WI38 (cell line): ENCODE results near the gene FXYD4.
A peak's percentile ranks its signal among the peaks of the same experiment; 100 is the strongest.

ENCODE experiments used
- H3K4me3 ChIP-seq: 2 replicates; pipeline ENCODE4 v1.5.1; 2011; ENCODE audit warnings: low read depth, mild to moderate bottlenecking, control low read depth, low read length
- TF ChIP-seq, protein P1 (sequence below): IDR thresholded peaks from 2 replicates; pipeline ENCODE4 v1.5.1; 2012; ENCODE audit warnings: low read depth, mild to moderate bottlenecking, control low read depth, low read length

FXYD4 gene

DNA sequence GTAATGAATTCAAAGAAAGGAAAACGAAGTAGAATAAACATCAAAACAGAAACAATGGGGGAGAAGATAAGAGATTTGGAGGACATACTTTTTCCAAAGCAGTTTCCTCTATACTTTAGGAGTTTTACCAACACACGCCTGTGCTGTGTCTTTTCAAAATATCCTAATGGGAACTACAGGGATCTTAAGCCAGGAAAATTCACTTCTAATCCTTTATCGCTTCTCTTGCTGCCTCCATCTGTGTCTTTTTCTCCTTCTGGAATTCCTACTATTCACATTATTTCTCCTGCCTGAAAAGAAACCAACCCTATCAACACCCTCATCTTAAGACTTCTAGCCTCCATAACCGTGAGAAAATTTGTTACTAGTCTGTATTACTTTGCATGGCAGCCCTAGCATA, 30.7 kb downstream of the FXYD4 start:
- TF ChIP-seq, protein P1, sequence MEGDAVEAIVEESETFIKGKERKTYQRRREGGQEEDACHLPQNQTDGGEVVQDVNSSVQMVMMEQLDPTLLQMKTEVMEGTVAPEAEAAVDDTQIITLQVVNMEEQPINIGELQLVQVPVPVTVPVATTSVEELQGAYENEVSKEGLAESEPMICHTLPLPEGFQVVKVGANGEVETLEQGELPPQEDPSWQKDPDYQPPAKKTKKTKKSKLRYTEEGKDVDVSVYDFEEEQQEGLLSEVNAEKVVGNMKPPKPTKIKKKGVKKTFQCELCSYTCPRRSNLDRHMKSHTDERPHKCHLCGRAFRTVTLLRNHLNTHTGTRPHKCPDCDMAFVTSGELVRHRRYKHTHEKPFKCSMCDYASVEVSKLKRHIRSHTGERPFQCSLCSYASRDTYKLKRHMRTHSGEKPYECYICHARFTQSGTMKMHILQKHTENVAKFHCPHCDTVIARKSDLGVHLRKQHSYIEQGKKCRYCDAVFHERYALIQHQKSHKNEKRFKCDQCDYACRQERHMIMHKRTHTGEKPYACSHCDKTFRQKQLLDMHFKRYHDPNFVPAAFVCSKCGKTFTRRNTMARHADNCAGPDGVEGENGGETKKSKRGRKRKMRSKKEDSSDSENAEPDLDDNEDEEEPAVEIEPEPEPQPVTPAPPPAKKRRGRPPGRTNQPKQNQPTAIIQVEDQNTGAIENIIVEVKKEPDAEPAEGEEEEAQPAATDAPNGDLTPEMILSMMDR = no peak
- H3K4me3 ChIP-seq = no peak overlapping the region

GRCh38 chr10:43402880-43403452, 31.5 kb downstream of the FXYD4 start:
- no peak overlapping the region for H3K4me3 ChIP-seq
- TF ChIP-seq, protein P1 = no peak

- H3K4me3 ChIP-seq = no peak overlapping the region
- TF ChIP-seq, protein P1 = no peak
These were observed 32.7 kb downstream of the FXYD4 start for GRCh38 chr10:43403911-43404703.

- TF ChIP-seq, protein P1 = no peak
- no peak overlapping the region for H3K4me3 ChIP-seq
These were observed 33.3 kb downstream of the FXYD4 start for GRCh38 chr10:43404704-43405084.

DNA sequence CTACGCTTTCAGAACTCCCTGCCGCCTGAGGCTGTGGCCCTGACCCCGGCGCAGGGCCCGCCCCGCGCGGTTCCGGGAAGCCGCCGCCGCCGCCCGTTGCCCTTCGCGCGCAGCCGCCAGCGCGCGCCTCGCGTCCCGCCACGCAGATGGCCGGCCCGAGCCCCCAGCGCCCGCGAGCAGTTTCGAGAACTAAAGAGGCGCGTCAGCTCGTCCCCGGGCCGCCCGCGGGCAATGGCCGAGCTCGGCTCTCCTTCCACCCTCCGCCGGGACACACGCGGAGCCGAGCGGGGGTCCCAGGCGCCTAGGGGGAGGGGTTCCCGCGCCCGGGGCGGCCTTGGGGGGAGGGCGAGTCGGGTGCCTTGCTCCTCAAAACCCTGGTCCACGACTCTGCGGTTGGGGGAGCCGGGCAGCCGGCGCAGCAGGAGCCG, 35.7 kb downstream of the FXYD4 start:
- TF ChIP-seq, protein P1 = no peak
- H3K4me3 ChIP-seq = peak overlapping the region; percentile 76

GRCh38 chr10:43407576-43408330, 36.3 kb downstream of the FXYD4 start:
- H3K4me3 ChIP-seq = peak overlapping the region; percentile 76
- TF ChIP-seq, protein P1 = peak; percentile 42; the same call in 1 of the 2 replicates

- TF ChIP-seq, protein P1 = no peak
- peak overlapping the region; percentile 76 for H3K4me3 ChIP-seq
These were observed 36.9 kb downstream of the FXYD4 start for GRCh38 chr10:43408331-43408709.
